ENCODE measurements around the gene KRT26. TPM values are rescaled to one million over a fixed set of nuclear protein-coding genes. Genes with fewer than 3 reads are reported as not detected.
A peak's percentile ranks its signal among the peaks of the same experiment; 100 is the strongest.

KRT26 gene
- not detected for total RNA-seq
- not detected for polyA plus RNA-seq
- long read RNA-seq, donor 1: 0 reads
- long read RNA-seq, donor 2: 0 reads

DNA sequence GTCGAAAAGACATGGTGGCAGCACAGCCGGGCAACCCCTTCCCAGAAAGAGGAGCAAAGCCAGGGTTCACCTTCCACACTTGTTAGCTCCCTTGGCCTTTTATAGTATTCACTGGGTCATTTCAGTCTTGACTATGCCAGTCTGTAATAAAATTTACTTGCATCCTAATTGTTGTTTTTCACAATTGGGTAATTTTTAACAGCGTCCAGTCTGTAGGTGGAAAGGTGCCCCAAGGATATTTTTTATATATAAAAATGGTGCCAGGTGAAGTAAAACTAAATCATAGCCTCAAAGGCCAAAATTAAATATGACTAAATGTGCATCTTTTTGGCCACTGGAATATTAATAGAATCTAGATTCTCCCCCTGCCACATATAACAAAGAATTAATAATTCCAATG lies at the start of gene KRT26:
Gene KRT26, minus strand, starts transcription at position 101 of the 400 bp plus-strand sequence. Its CDS starts 88 bp downstream, at position 13.
- TF ChIP-seq POLR2AphosphoS5 (IDR thresholded peaks at IDR 0.05): no peak
- TF ChIP-seq CTCF (IDR thresholded peaks at IDR 0.05 in 8 of 11, conservative IDR thresholded peaks at IDR 0.05 in 3 of 11): no peak
- intact Hi-C loops (cut with DNase I; ENCODE audit: low total_unique reads): no loop called here
- H3K36me3 ChIP-seq: no peaks in the 10 kb centered on the region
- H3K4me1 ChIP-seq: no peaks in the 10 kb centered on the region
- no peak within 1 kb of the TSS for H3K4me3 ChIP-seq
- H3K27me3 ChIP-seq (replicated peaks in 1 of 7): peaks cover 0 to 47% (median 6%) of the 10 kb centered on the region in 7 donors
- 87 to 92% (median 90%) methylated on average over 3 of the region's 3 CpGs for WGBS, 5 donors
- no peak for DNase-seq
- H3K27ac ChIP-seq: no peak within 1 kb of the TSS
- no peaks in the 10 kb centered on the region for H3K9me3 ChIP-seq

DNA sequence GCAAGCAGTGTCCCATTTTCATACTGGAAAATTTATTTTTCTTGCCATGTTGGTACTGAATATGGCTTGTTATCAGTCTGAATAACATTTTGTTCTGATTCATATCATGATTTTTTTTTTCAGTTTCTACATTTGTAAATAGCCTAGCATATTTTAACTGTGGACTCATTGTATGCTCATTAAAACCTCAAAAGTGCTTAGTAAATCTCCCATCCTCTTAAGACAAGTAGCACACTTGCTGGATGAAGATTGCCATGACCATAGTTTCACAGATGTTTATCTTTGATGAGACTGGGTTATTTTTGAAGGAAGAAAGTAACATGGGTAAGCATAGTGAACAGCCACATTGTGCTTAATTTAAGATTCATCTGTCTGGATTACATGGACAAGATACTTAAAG lies 49.5 kb upstream of the KRT26 start:
- Histone ChIP-seq H3K36me3 (peaks cover 0 to 26% (median 11%) of the 10 kb centered on the region in 6 donors), H3K4me3 (no peak overlapping the region), H3K27ac (no peak overlapping the region), H3K4me1 (peaks cover 6 to 32% (median 18%) of the 10 kb centered on the region in 6 donors), H3K9me3 (peaks cover 0 to 13% (median 0%) of the 10 kb centered on the region in 8 donors), H3K27me3 (replicated peaks in 1 of 7) (no peaks in the 10 kb centered on the region)
- DNase-seq: no peak
- no peak for TF ChIP-seq POLR2A (IDR thresholded peaks at IDR 0.05)
- no peak for TF ChIP-seq POLR2AphosphoS5 (IDR thresholded peaks at IDR 0.05)
- no peak for TF ChIP-seq CTCF (IDR thresholded peaks at IDR 0.05 in 8 of 11, conservative IDR thresholded peaks at IDR 0.05 in 3 of 11)
- intact Hi-C loops (cut with DNase I; ENCODE audit: low total_unique reads): no loop called here

DNA sequence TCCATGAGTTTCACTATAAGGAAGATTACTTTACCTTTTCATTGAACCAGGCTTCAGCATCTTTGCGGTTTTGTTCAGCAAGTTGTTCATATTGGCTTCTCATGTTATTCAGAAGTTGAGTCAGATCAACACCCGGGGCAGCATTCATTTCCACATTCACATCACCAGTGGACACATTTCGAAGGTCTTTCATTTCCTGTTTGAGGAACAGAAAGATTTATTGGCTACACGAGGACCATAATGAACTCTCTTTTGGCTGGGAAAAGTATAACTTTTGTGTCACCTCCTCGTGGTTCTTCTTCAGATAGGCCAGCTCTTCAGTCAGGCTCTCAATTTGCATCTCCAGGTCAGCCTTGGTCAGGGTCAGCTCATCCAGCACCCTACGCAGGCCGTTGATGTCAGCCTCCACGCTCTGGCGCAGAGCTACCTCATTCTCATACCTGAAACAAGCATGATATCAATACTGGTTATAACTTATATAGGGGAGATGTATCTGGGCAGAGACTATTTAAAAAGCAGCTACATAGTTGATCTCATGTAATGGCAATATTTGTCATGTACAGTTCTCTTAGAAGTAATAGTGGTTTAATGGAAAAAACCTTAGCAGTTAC lies 48.3 kb upstream of the KRT26 start:
- Histone ChIP-seq H3K9me3 (peaks cover 0 to 13% (median 0%) of the 10 kb centered on the region in 8 donors), H3K4me3 (no peak overlapping the region), H3K36me3 (peaks cover 0 to 27% (median 12%) of the 10 kb centered on the region in 6 donors), H3K27ac (peak overlapping the region; percentile 16 to 96 (median 93)), H3K4me1 (peaks cover 6 to 32% (median 18%) of the 10 kb centered on the region in 6 donors), H3K27me3 (replicated peaks in 1 of 7) (no peaks in the 10 kb centered on the region)
- DNase-seq: no peak
- intact Hi-C loops (cut with DNase I; ENCODE audit: low total_unique reads): no loop called here
- TF ChIP-seq POLR2AphosphoS5 (IDR thresholded peaks at IDR 0.05) (no peak), CTCF (IDR thresholded peaks at IDR 0.05 in 8 of 11, conservative IDR thresholded peaks at IDR 0.05 in 3 of 11) (no peak), POLR2A (IDR thresholded peaks at IDR 0.05) (no peak)
- WGBS, 5 donors: 74 to 85% (median 78%) methylated on average over 9 of the region's 9 CpGs

GRCh38 chr17:40819528-40820125 lies 47.6 kb upstream of the KRT26 start:
- Histone ChIP-seq H3K4me1 (peaks cover 6 to 32% (median 18%) of the 10 kb centered on the region in 6 donors), H3K9me3 (peaks cover 0 to 13% (median 0%) of the 10 kb centered on the region in 8 donors), H3K36me3 (peaks cover 0 to 27% (median 12%) of the 10 kb centered on the region in 6 donors), H3K27me3 (replicated peaks in 1 of 7) (no peaks in the 10 kb centered on the region), H3K27ac (peak overlapping the region; percentile 91 to 96 (median 93)), H3K4me3 (peak overlapping the region; percentile 29 to 81 (median 60))
- DNase-seq: no peak
- 47 to 66% (median 55%) methylated on average over 9 of the region's 9 CpGs for WGBS, 5 donors
- no peak for TF ChIP-seq CTCF (IDR thresholded peaks at IDR 0.05 in 8 of 11, conservative IDR thresholded peaks at IDR 0.05 in 3 of 11)
- TF ChIP-seq POLR2AphosphoS5 (IDR thresholded peaks at IDR 0.05): peak in 1 of 3 donors; percentile 28
- intact Hi-C loops (cut with DNase I; ENCODE audit: low total_unique reads): no loop called here

Measured in spleen (tissue), 13 donors.